Neuronal stem cell (in vitro differentiated cells): ENCODE measurements around the gene RNF4. TPM values are rescaled to one million over a fixed set of nuclear protein-coding genes. Genes with fewer than 3 reads are reported as not detected.
A peak's percentile ranks its signal among the peaks of the same experiment; 100 is the strongest.

ENCODE experiments used
- DNase-seq: peaks from one replicate; pipeline ENCODE4 v3.0.0-alpha.2; 2013; ENCODE audit warnings: low spot score
- H2AFZ ChIP-seq: one replicate; pipeline ENCODE4 v1.6.1; 2013; ENCODE audit warnings: mild to moderate bottlenecking, low read length, inconsistent platforms
- H2AK5ac ChIP-seq: 2 replicates; pipeline ENCODE4 v1.6.1; 2013; ENCODE audit warnings: low read depth, mild to moderate bottlenecking, inconsistent platforms, low read length, moderate library complexity, mixed read lengths
- H2BK120ac ChIP-seq: 2 replicates; pipeline ENCODE4 v1.6.1; 2013; ENCODE audit warnings: low read depth, mild to moderate bottlenecking, inconsistent platforms, low read length, moderate library complexity, mixed read lengths
- H2BK12ac ChIP-seq: one replicate; pipeline ENCODE4 v1.6.1; 2013; ENCODE audit warnings: low read length, inconsistent platforms
- H2BK15ac ChIP-seq: 2 replicates; pipeline ENCODE4 v1.6.1; 2013; ENCODE audit warnings: mild to moderate bottlenecking, low read length, inconsistent platforms, mixed read lengths
- H2BK5ac ChIP-seq: one replicate; pipeline ENCODE4 v1.6.1; 2013; ENCODE audit warnings: inconsistent platforms, mild to moderate bottlenecking, low read length, moderate library complexity
- H3K14ac ChIP-seq: one replicate; pipeline ENCODE4 v1.6.1; 2013; ENCODE audit warnings: low read length, inconsistent platforms
- H3K18ac ChIP-seq: 2 replicates; pipeline ENCODE4 v1.6.1; 2013; ENCODE audit warnings: low read length, inconsistent platforms
- H3K23ac ChIP-seq: 2 replicates; pipeline ENCODE4 v1.6.1; 2013; ENCODE audit warnings: low read depth, mild to moderate bottlenecking, mixed read lengths, low read length, inconsistent platforms; ENCODE audit not compliant: poor library complexity
- H3K27ac ChIP-seq: replicated peaks from 3 replicates; pipeline ENCODE4 v1.5.1; 2013; ENCODE audit warnings: low read length, inconsistent platforms
- H3K27me3 ChIP-seq, 3 experiments: 2 replicates each; pipeline ENCODE4 v1.6.1; 2013; ENCODE audit warnings: low read length in 3 of 3, mild to moderate bottlenecking in 2 of 3, inconsistent platforms in 1 of 3, low read depth in 1 of 3, mixed read lengths in 1 of 3, moderate library complexity in 1 of 3; ENCODE audit not compliant: control insufficient read depth in 3 of 3, insufficient read depth in 3 of 3
- H3K36me3 ChIP-seq, 2 donors: replicated peaks in 1 of 2; 2 replicates each; pipeline ENCODE4 v1.6.1; 2013; ENCODE audit warnings: low read length in 2 of 2; ENCODE audit not compliant: control insufficient read depth in 2 of 2, insufficient read depth in 2 of 2
- H3K4ac ChIP-seq: 2 replicates; pipeline ENCODE4 v1.6.1; 2013; ENCODE audit warnings: inconsistent platforms, mild to moderate bottlenecking, low read length, moderate library complexity
- H3K4me1 ChIP-seq, 2 donors: 1 replicate in 1 of 2; 2 replicates in 1 of 2; pipeline ENCODE4 v1.6.1; 2013; ENCODE audit warnings: low read length in 2 of 2, low read depth in 1 of 2; ENCODE audit not compliant: control insufficient read depth in 2 of 2, insufficient read depth in 1 of 2
- H3K4me2 ChIP-seq: one replicate; pipeline ENCODE4 v1.6.1; 2013; ENCODE audit warnings: mild to moderate bottlenecking, low read length, inconsistent platforms; ENCODE audit not compliant: insufficient read depth, poor library complexity, severe bottlenecking
- H3K4me3 ChIP-seq, 2 donors: 2 replicates each; pipeline ENCODE4 v1.5.1; 2013; ENCODE audit warnings: low read length in 2 of 2, mild to moderate bottlenecking in 2 of 2, inconsistent platforms in 1 of 2, moderate library complexity in 1 of 2
- H3K79me1 ChIP-seq: one replicate; pipeline ENCODE4 v1.6.1; 2013; ENCODE audit warnings: low read depth, mild to moderate bottlenecking, inconsistent platforms, low read length, moderate library complexity
- H3K9ac ChIP-seq: one replicate; pipeline ENCODE4 v1.6.1; 2013; ENCODE audit warnings: mild to moderate bottlenecking, low read depth, low read length, inconsistent platforms; ENCODE audit not compliant: poor library complexity
- H3K9me3 ChIP-seq, 2 donors: replicated peaks in 1 of 2; 2 replicates each; pipeline versions ENCODE3 to v1.6.1; 2013; ENCODE audit warnings: low read length in 2 of 2, mild to moderate bottlenecking in 2 of 2, inconsistent platforms in 1 of 2, low read depth in 1 of 2, mixed read lengths in 1 of 2, moderate library complexity in 1 of 2; ENCODE audit not compliant: control insufficient read depth in 2 of 2, insufficient read depth in 1 of 2
- H4K8ac ChIP-seq: one replicate; pipeline ENCODE4 v1.6.1; 2013; ENCODE audit warnings: low read depth, mild to moderate bottlenecking, inconsistent platforms, low read length, moderate library complexity
- H4K91ac ChIP-seq: one replicate; pipeline ENCODE4 v1.6.1; 2013; ENCODE audit warnings: low read length, low read depth, mild to moderate bottlenecking, inconsistent platforms; ENCODE audit not compliant: poor library complexity
- WGBS, 2 donors: extraction: QIAGEN DNeasy Blood & Tissue Kit; methylation state at CpG; one replicate each; pipeline ENCODE4 v1.1.7; 2013; ENCODE audit warnings: missing lambda C conversion rate in 2 of 2, mixed read lengths in 1 of 2; ENCODE audit not compliant: insufficient read length in 2 of 2, insufficient replicate concordance in 1 of 2; ENCODE audit errors: extremely low coverage in 2 of 2; 5-methylcytosine and 5-hydroxymethylcytosine counted together
- polyA plus RNA-seq, 2 experiments: library from polyadenylated mRNA; stranded (reverse); fragments of 200-250 nt; gene quantifications; one replicate each; pipeline ENCODE4 v1.2.3, GENCODE V29; 2013

Gene RNF4, protein sequence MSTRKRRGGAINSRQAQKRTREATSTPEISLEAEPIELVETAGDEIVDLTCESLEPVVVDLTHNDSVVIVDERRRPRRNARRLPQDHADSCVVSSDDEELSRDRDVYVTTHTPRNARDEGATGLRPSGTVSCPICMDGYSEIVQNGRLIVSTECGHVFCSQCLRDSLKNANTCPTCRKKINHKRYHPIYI
- polyA plus RNA-seq (2013, experiment 1 of 2): 46.7 TPM
- polyA plus RNA-seq (2013, experiment 2 of 2): 48.5 TPM

DNA sequence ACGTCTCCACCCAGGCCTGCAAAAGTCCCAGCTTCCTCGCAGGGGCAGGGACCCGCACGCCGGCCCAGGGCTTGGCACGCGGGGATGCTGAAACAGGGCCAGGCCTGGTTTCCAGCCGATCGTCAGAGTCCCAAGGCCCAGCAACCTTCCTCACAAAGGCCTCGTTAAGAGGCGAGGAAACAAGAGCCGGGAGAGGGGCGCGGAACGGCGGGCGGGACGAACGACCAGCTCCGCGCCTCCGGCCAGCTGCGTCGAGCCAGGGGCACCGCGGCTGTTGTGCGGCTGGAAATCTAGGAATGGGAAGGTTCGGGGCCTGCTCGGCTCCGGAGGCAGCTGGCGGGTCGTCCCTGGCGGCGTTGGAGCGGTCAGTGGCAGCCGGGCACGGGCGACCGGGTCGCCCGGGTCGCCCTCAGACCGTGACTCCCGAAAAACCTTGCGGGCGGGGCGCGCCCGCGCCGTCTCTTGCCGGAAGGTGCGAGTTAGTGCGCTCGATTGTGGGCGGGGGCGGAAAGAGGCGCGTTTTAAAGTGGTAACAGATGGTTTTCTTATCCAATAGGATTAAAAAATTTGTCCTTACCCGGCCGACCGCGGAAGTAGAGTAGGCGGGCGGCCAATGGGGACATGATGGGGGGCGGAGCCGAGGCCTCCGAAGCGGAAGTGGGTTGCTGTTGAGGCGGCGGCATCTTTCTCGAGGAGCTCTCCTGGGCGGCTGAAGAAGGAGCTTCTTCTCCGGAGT is at the start of gene RNF4:
Gene RNF4, plus strand, starts transcription at position 651 of the 736 bp plus-strand sequence. CDS start 21,388 bp downstream, outside the sequence.
- peak within 1 kb of the TSS; percentile 99 for H3K9ac ChIP-seq
- DNase-seq: peak; percentile 92

GRCh38 chr4:2419814-2420213 is 49.1 kb upstream of the RNF4 start:
- H2AFZ ChIP-seq: no peak overlapping the region
- H3K79me1 ChIP-seq: no peaks in the 10 kb centered on the region
- H2AK5ac ChIP-seq: no peak overlapping the region
- peaks cover 0 to 2% of the 10 kb centered on the region in 2 donors for H3K9me3 ChIP-seq
- no peak overlapping the region for H3K23ac ChIP-seq
- no peak overlapping the region for H4K91ac ChIP-seq
- H2BK5ac ChIP-seq: no peak overlapping the region
- no peak overlapping the region for H2BK12ac ChIP-seq
- H2BK15ac ChIP-seq: no peak overlapping the region
- H3K4me1 ChIP-seq: peaks cover 11 to 14% of the 10 kb centered on the region in 2 donors
- no peaks in the 10 kb centered on the region for H3K36me3 ChIP-seq
- no peak overlapping the region for H3K27ac ChIP-seq
- H4K8ac ChIP-seq: no peak overlapping the region
- no peak overlapping the region for H3K4me2 ChIP-seq
- no peak for DNase-seq
- H3K18ac ChIP-seq: no peak overlapping the region
- no peak overlapping the region for H3K4ac ChIP-seq
- H3K27me3 ChIP-seq: peaks cover 26 to 86% (median 58%) of the 10 kb centered on the region in 3 experiments
- no peak overlapping the region for H3K9ac ChIP-seq
- H3K14ac ChIP-seq: no peak overlapping the region
- H3K4me3 ChIP-seq: peak overlapping the region in 1 of 2 donors; percentile 18
- no CpG with 5 or more reads among the region's 9 CpGs for WGBS, 2 donors
- no peak overlapping the region for H2BK120ac ChIP-seq

More for the DNA sequence above, at the start of gene RNF4:
- Histone ChIP-seq H4K8ac (peak within 1 kb of the TSS; percentile 94), H3K79me1 (peaks cover 8% of the 10 kb centered on the region), H3K9me3 (peaks cover 0 to 23% of the 10 kb centered on the region in 2 donors), H2BK120ac (peak within 1 kb of the TSS; percentile 35), H2AFZ (peak within 1 kb of the TSS; percentile 93), H3K23ac (peak within 1 kb of the TSS; percentile 66), H4K91ac (peak within 1 kb of the TSS; percentile 74), H3K27ac (peak within 1 kb of the TSS; percentile 89), H2AK5ac (peak within 1 kb of the TSS; percentile 97), H3K4ac (peak within 1 kb of the TSS; percentile 95), H3K27me3 (peaks cover 0 to 4% (median 0%) of the 10 kb centered on the region in 3 experiments), H3K4me2 (peak within 1 kb of the TSS; percentile 89), H3K4me3 (peak within 1 kb of the TSS; percentile 66 to 99), H3K4me1 (peaks cover 2 to 6% of the 10 kb centered on the region in 2 donors), H3K18ac (peak within 1 kb of the TSS; percentile 94), H2BK12ac (no peak within 1 kb of the TSS), H3K14ac (peak within 1 kb of the TSS; percentile 90), H3K36me3 (peaks cover 9 to 37% of the 10 kb centered on the region in 2 donors), H2BK5ac (peak within 1 kb of the TSS; percentile 95), H2BK15ac (peak within 1 kb of the TSS; percentile 49)
- no CpG with 5 or more reads among the region's 74 CpGs for WGBS, 2 donors

DNA sequence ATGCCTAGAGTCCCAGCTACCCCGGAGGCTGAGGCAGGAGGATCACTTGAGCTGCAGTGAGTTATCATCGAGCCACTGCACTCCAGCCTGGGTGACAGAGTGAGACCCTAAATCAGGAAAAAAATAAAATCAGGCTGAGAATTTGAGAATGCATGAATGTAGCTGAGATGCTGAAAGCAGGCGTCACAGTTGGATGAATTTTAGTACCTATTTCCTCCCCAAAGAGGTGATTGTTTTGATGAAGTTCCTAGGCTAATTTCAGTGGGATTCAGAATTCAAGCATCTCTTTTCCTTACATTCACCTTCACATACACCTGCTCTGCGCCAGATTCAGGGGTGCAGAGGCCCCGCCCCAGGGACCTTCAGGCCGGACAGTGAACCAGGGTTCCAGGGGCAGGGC is 47.0 kb upstream of the RNF4 start:
- no peak overlapping the region for H2BK5ac ChIP-seq
- DNase-seq: no peak
- WGBS, 2 donors: no CpG with 5 or more reads among the region's 6 CpGs
- no peak overlapping the region for H2BK15ac ChIP-seq
- peaks cover 0 to 2% of the 10 kb centered on the region in 2 donors for H3K9me3 ChIP-seq
- H3K4ac ChIP-seq: no peak overlapping the region
- no peak overlapping the region for H2BK12ac ChIP-seq
- peaks cover 9 to 10% of the 10 kb centered on the region in 2 donors for H3K4me1 ChIP-seq
- no peak overlapping the region for H3K27ac ChIP-seq
- H3K4me2 ChIP-seq: no peak overlapping the region
- H3K18ac ChIP-seq: no peak overlapping the region
- H3K4me3 ChIP-seq: no peak overlapping the region
- H3K23ac ChIP-seq: no peak overlapping the region
- no peak overlapping the region for H2BK120ac ChIP-seq
- no peak overlapping the region for H2AK5ac ChIP-seq
- no peak overlapping the region for H4K91ac ChIP-seq
- no peak overlapping the region for H4K8ac ChIP-seq
- H3K14ac ChIP-seq: no peak overlapping the region
- peaks cover 12 to 81% (median 39%) of the 10 kb centered on the region in 3 experiments for H3K27me3 ChIP-seq
- no peaks in the 10 kb centered on the region for H3K79me1 ChIP-seq
- no peaks in the 10 kb centered on the region for H3K36me3 ChIP-seq
- no peak overlapping the region for H2AFZ ChIP-seq
- H3K9ac ChIP-seq: no peak overlapping the region

DNA sequence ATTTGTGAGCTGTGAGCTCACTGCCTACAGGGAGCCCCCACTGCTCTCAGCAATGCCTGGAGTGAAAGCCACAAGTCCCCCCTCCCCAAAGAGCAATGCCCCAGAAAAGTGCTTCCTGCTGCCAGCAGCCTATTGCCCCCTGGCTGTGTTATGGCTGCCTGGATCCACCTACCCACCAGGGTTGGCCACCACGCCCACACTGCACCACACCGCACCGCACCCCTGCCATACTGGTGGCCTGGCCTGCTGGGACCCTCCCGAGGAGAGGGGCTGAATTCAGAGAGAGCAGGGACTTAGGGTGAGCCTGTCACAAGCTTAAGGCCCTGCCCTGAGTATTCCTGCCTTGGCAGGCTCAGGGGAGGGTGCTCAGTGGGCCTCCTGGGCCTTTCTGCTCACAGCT is 45.8 kb upstream of the RNF4 start:
- Histone ChIP-seq H3K18ac (no peak overlapping the region), H3K14ac (peak overlapping the region; percentile 60), H3K79me1 (no peaks in the 10 kb centered on the region), H2BK120ac (no peak overlapping the region), H2AFZ (no peak overlapping the region), H2AK5ac (no peak overlapping the region), H3K9me3 (peaks cover 0 to 2% of the 10 kb centered on the region in 2 donors), H2BK15ac (no peak overlapping the region), H4K91ac (no peak overlapping the region), H3K23ac (no peak overlapping the region), H3K4me2 (no peak overlapping the region), H3K27ac (no peak overlapping the region), H3K27me3 (peaks cover 2 to 77% (median 28%) of the 10 kb centered on the region in 3 experiments), H3K9ac (no peak overlapping the region), H4K8ac (no peak overlapping the region), H3K36me3 (no peaks in the 10 kb centered on the region), H3K4me3 (no peak overlapping the region), H3K4me1 (peaks cover 6 to 9% of the 10 kb centered on the region in 2 donors), H2BK12ac (no peak overlapping the region), H2BK5ac (no peak overlapping the region), H3K4ac (no peak overlapping the region)
- no peak for DNase-seq
- WGBS, 2 donors: no CpG with 5 or more reads among the region's 4 CpGs
